Measurements from ENCODE around the gene ANKMY2.

The ANKMY2 gene

DNA sequence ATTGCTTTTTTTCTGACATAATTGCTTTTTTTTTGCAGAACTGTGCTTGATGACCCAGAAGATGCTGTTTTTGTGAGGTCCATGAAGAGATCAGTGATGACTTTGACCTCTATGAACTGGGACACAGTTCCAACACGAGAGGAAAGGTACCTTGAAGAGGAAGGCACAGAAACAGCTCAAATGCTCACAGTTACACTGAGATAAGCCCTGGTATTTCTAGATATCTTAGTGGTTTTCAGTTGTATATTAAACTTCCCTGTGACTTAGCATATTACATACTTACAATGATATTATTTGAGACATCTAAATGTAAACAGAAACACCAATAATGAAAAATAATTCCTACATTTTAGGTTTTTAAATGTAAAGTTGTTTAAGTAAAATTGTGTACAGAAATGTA is 64.3 kb downstream of the ANKMY2 start:
- H3K27ac ChIP-seq (ENCODE audit: extremely low read depth, low read depth, low read length): no peak overlapping the region
- H3K9me3 ChIP-seq (ENCODE audit: control insufficient read depth, insufficient read depth, low read depth, low read length): no peaks in the 10 kb centered on the region
- no peaks in the 10 kb centered on the region for H3K36me3 ChIP-seq (ENCODE audit: control insufficient read depth in 2 of 2, insufficient read depth in 1 of 2, low read length in 2 of 2)
- ChIA-PET CTCF (interaction anchor here (1.2 kb wide), 1 partner anchor 16 kb away, joined by 5 read pairs; no protein-coding TSS in a partner anchor), POLR2A (no interaction called here)
- no peak overlapping the region for H3K4me3 ChIP-seq (ENCODE audit: low read depth, low read length)
- no peaks in the 10 kb centered on the region for H3K4me1 ChIP-seq (ENCODE audit: control insufficient read depth, insufficient read depth, low read length)
- TF ChIP-seq SP3 (tag by site-specific recombination; IDR thresholded peaks at IDR 0.05) (no peak), ZNF530 (tag by site-specific recombination; IDR thresholded peaks at IDR 0.05; ENCODE audit: low read depth) (no peak), ZBTB20 (tag by site-specific recombination; IDR thresholded peaks at IDR 0.05) (no peak), ZNF747 (tag by site-specific recombination; IDR thresholded peaks at IDR 0.05) (no peak), ZNF600 (tag by site-specific recombination; IDR thresholded peaks at IDR 0.05) (no peak), ZSCAN18 (tag by site-specific recombination; IDR thresholded peaks at IDR 0.05) (no peak), ZBTB21 (tag by site-specific recombination; IDR thresholded peaks at IDR 0.05) (no peak), ZNF366 (tag by site-specific recombination; conservative IDR thresholded peaks at IDR 0.05) (no peak), ZSCAN4 (tag by site-specific recombination; IDR thresholded peaks at IDR 0.05) (no peak), ZNF138 (tag by site-specific recombination; IDR thresholded peaks at IDR 0.05; ENCODE audit: borderline replicate concordance) (no peak), ZNF341 (tag by site-specific recombination; IDR thresholded peaks at IDR 0.05; ENCODE audit: low read depth) (no peak), ZNF350 (tag by site-specific recombination; IDR thresholded peaks at IDR 0.05) (no peak), ZNF174 (tag by site-specific recombination; IDR thresholded peaks at IDR 0.05) (no peak), KLF8 (tag by site-specific recombination; IDR thresholded peaks at IDR 0.05) (no peak), ZNF155 (tag by site-specific recombination; IDR thresholded peaks at IDR 0.05) (no peak), ZNF776 (tag by site-specific recombination; IDR thresholded peaks at IDR 0.05; ENCODE audit: borderline replicate concordance) (no peak)
- TF ChIP-seq, protein P1, sequence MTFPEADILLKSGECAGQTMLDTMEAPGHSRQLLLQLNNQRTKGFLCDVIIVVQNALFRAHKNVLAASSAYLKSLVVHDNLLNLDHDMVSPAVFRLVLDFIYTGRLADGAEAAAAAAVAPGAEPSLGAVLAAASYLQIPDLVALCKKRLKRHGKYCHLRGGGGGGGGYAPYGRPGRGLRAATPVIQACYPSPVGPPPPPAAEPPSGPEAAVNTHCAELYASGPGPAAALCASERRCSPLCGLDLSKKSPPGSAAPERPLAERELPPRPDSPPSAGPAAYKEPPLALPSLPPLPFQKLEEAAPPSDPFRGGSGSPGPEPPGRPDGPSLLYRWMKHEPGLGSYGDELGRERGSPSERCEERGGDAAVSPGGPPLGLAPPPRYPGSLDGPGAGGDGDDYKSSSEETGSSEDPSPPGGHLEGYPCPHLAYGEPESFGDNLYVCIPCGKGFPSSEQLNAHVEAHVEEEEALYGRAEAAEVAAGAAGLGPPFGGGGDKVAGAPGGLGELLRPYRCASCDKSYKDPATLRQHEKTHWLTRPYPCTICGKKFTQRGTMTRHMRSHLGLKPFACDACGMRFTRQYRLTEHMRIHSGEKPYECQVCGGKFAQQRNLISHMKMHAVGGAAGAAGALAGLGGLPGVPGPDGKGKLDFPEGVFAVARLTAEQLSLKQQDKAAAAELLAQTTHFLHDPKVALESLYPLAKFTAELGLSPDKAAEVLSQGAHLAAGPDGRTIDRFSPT (tag by site-specific recombination; IDR thresholded peaks at IDR 0.05): no peak
- TF ChIP-seq, protein P2, sequence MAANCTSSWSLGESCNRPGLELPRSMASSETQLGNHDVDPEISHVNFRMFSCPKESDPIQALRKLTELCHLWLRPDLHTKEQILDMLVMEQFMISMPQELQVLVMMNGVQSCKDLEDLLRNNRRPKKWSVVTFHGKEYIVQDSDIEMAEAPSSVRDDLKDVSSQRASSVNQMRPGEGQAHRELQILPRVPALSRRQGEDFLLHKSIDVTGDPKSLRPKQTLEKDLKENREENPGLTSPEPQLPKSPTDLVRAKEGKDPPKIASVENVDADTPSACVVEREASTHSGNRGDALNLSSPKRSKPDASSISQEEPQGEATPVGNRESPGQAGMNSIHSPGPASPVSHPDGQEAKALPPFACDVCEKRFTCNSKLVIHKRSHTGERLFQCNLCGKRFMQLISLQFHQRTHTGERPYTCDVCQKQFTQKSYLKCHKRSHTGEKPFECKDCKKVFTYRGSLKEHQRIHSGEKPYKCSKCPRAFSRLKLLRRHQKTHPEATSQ (tag by site-specific recombination; IDR thresholded peaks at IDR 0.05): no peak
- TF ChIP-seq, protein P3, sequence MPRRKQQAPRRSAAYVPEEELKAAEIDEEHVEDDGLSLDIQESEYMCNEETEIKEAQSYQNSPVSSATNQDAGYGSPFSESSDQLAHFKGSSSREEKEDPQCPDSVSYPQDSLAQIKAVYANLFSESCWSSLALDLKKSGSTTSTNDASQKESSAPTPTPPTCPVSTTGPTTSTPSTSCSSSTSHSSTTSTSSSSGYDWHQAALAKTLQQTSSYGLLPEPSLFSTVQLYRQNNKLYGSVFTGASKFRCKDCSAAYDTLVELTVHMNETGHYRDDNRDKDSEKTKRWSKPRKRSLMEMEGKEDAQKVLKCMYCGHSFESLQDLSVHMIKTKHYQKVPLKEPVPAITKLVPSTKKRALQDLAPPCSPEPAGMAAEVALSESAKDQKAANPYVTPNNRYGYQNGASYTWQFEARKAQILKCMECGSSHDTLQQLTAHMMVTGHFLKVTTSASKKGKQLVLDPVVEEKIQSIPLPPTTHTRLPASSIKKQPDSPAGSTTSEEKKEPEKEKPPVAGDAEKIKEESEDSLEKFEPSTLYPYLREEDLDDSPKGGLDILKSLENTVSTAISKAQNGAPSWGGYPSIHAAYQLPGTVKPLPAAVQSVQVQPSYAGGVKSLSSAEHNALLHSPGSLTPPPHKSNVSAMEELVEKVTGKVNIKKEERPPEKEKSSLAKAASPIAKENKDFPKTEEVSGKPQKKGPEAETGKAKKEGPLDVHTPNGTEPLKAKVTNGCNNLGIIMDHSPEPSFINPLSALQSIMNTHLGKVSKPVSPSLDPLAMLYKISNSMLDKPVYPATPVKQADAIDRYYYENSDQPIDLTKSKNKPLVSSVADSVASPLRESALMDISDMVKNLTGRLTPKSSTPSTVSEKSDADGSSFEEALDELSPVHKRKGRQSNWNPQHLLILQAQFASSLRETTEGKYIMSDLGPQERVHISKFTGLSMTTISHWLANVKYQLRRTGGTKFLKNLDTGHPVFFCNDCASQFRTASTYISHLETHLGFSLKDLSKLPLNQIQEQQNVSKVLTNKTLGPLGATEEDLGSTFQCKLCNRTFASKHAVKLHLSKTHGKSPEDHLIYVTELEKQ (tag by site-specific recombination; IDR thresholded peaks at IDR 0.05; ENCODE audit: borderline replicate concordance): no peak
